ENCODE results near the gene IL25. TPM values are rescaled to one million over a fixed set of nuclear protein-coding genes. Genes with fewer than 3 reads are reported as not detected.

Gene IL25
- total and polyA plus RNA-seq, 2 of the 8 experiments (the other 6 are each of a cell fraction or from before 2014, with no cell fraction given), result not detected

DNA sequence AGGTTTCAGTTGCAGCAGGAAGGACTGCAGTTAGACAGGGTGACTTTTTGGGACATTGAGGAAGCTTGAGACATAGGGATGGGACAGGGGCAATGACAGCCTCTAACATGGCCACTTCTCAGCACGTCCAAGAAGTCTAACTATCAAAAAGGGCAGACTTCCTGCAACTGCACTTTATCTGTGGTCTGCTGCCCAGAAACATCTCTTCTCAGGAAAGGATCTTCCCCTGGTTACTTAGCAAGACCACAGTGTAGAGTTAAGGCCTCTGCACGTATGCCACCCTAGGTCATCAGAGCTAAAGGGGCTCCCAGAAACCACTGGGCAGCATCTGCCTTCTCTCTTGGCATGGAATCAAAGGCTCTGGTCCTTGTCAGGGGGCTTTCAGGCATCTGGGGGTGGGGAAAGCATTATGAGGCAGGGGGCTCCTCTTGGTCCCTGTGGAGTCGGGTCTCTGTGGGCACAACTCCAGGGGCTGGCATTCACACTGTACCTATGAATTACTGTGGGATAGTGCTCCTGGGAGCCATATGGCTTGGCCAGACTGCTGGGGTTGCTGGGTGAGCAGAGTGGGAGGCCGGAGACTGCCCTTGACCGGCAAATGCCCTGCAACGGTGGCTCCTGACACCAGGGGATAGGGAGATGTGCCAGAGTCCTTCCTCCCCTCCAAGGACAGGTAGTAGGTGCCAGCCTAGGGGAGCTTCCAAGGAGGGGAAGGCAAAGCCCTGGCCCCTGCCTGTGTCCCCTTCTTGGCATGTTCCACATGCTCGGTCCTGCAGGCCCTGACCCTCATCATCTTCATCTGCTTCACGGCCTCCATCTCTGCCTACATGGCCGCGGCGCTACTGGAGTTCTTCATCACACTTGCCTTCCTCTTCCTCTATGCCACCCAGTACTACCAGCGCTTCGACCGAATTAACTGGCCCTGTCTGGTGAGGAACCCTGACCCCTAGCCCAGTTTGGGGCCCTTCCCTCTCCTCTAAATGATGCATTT lies 5.3 kb downstream of the IL25 start:
- H3K4ac ChIP-seq (replicated peaks; ENCODE audit: insufficient read length, low read depth, low read length), result no peak overlapping the region
- H3K4me2 ChIP-seq (ENCODE audit: insufficient read depth in 1 of 2, low read depth in 2 of 2, low read length in 2 of 2), result no peak overlapping the region
- no peak overlapping the region; the same call in 1 of the 2 replicates for H4K8ac ChIP-seq (ENCODE audit: extremely low read depth, insufficient read depth, low read length)
- no peak overlapping the region for H2BK120ac ChIP-seq (replicated peaks; ENCODE audit: low read depth, low read length)
- H3K36me3 ChIP-seq (ENCODE audit: control insufficient read depth in 2 of 4, insufficient read depth in 4 of 4, low read length in 3 of 4), result no peaks in the 10 kb centered on the region
- 89% methylated on average over 14 of the region's 14 CpGs; no CpG with 5 or more reads in 1 of the 2 experiments for WGBS, 2 experiments (ENCODE audit: extremely low coverage in 1 of 2, insufficient coverage in 1 of 2, insufficient read length in 1 of 2, insufficient replicate concordance in 2 of 2, low coverage in 1 of 2, low lambda C conversion rate in 2 of 2, missing lambda C conversion rate in 1 of 2)
- H3K23ac ChIP-seq (ENCODE audit: insufficient read length), result no peak overlapping the region
- H3K9me3 ChIP-seq (ENCODE audit: insufficient read depth in 2 of 2, low read depth in 1 of 2, low read length in 1 of 2), result no peaks in the 10 kb centered on the region
- no peaks in the 10 kb centered on the region for H3K79me2 ChIP-seq (ENCODE audit: control insufficient read depth in 1 of 2, insufficient read depth in 2 of 2, low read length in 2 of 2)
- H3K23me2 ChIP-seq (ENCODE audit: low read depth, low read length), result no peaks in the 10 kb centered on the region
- no peak overlapping the region for H4K91ac ChIP-seq (replicated peaks; ENCODE audit: insufficient read length, low read length)
- no peak overlapping the region; the same call in 1 of the 2 replicates for H2AK5ac ChIP-seq (ENCODE audit: low read depth, low read length)
- no peak overlapping the region for H2AFZ ChIP-seq (ENCODE audit: low read length)
- H3K4me1 ChIP-seq (replicated peaks in 1 of 4; ENCODE audit: control insufficient read depth in 3 of 4, insufficient read depth in 4 of 4, low read length in 3 of 4), result peaks cover 0 to 12% (median 4%) of the 10 kb centered on the region in 4 experiments; a peak in 3 of 7 replicates
- FAIRE-seq (no peak), DNase-seq (ENCODE audit: low read depth in 1 of 2, low spot score in 2 of 2) (no peak)
- no peak overlapping the region for H2BK5ac ChIP-seq (ENCODE audit: low read depth, low read length)
- H2BK12ac ChIP-seq (ENCODE audit: low read depth, low read length), result no peak overlapping the region
- H3K9ac ChIP-seq (replicated peaks in 1 of 4; ENCODE audit: extremely low read depth in 1 of 4, low read depth in 3 of 4, low read length in 3 of 4), result no peak overlapping the region
- no peak overlapping the region for H3K18ac ChIP-seq (ENCODE audit: extremely low read depth, low read length)
- H3K27ac ChIP-seq (ENCODE audit: low read depth, low read length), result no peak overlapping the region
- H3K14ac ChIP-seq (ENCODE audit: insufficient read length), result no peak overlapping the region
- no peak overlapping the region for H2BK20ac ChIP-seq (ENCODE audit: low read length)
- TF ChIP-seq POU5F1 (IDR thresholded peaks at IDR 0.05; ENCODE audit: low read depth, low read length), result no peak
- TF ChIP-seq YY1 (IDR thresholded peaks at IDR 0.05; ENCODE audit: low read depth, low read length), result no peak
- TF ChIP-seq SIX5 (IDR thresholded peaks at IDR 0.05; ENCODE audit: low read depth, low read length), result no peak
- no peak for TF ChIP-seq TAF7 (optimal IDR thresholded peaks at IDR 0.05; ENCODE audit: borderline replicate concordance, low read depth, low read length)
- no peak overlapping the region for H2BK15ac ChIP-seq (ENCODE audit: low read length)
- CTCF ChIA-PET (ENCODE audit: partially characterized antibody), result interaction anchor here (1.1 to 15.0 kb wide), 14 partner anchors 10 to 117 kb away, joined by 3 to 333 read pairs (median 12); partner anchors contain the start of genes EFS and SLC22A17
- POLR2A ChIA-PET (ENCODE audit: partially characterized antibody), result interaction anchor here (0.6 to 3.3 kb wide), 4 partner anchors 11 to 56 kb away, joined by 3 to 19 read pairs (median 12); partner anchors contain the start of gene PABPN1
- H3K56ac ChIP-seq (replicated peaks; ENCODE audit: insufficient read length, low read depth, low read length), result no peak overlapping the region
- H4K20me1 ChIP-seq (replicated peaks in 1 of 2; ENCODE audit: control insufficient read depth in 1 of 2, insufficient read depth in 2 of 2, low read length in 2 of 2), result no peaks in the 10 kb centered on the region
- no peak overlapping the region for H4K5ac ChIP-seq (ENCODE audit: insufficient read length, low read depth, low read length)
- H3K27me3 ChIP-seq (replicated peaks in 1 of 4; ENCODE audit: control insufficient read depth in 3 of 4, extremely low read depth in 1 of 4, insufficient read depth in 3 of 4, low read length in 3 of 4), result peaks cover 0 to 23% (median 11%) of the 10 kb centered on the region in 4 experiments; a peak in 6 of 7 replicates
- no peak overlapping the region for H3K4me3 ChIP-seq (ENCODE audit: extremely low read depth in 1 of 4, insufficient read depth in 2 of 4, low read depth in 3 of 4, low read length in 4 of 4)
- H3K79me1 ChIP-seq (ENCODE audit: low read depth, low read length), result no peaks in the 10 kb centered on the region

All from H1 (cell line).